ENCODE measurements around the gene ATP2C2.

ATP2C2 gene

DNA sequence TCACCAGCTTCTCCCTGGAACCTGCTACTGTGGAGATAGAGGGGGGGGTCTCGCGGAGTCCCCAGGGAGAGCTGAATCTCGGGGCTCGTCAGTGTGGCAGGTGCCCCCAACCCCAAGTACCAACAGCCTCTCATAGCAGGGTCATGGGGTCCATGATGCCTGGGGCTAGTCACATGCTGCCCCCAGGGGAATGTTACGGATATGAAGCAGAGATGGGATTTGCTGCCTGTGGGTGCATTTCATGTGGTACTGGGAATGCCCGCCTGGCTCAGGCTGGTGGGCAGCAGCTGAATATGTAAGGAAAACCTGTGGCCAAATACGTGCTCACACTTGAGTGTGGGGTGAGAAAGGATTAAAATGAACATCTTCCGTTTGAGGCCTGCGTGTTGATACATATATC is 86.7 kb downstream of the ATP2C2 start:
- DNase-seq = no peak

DNA sequence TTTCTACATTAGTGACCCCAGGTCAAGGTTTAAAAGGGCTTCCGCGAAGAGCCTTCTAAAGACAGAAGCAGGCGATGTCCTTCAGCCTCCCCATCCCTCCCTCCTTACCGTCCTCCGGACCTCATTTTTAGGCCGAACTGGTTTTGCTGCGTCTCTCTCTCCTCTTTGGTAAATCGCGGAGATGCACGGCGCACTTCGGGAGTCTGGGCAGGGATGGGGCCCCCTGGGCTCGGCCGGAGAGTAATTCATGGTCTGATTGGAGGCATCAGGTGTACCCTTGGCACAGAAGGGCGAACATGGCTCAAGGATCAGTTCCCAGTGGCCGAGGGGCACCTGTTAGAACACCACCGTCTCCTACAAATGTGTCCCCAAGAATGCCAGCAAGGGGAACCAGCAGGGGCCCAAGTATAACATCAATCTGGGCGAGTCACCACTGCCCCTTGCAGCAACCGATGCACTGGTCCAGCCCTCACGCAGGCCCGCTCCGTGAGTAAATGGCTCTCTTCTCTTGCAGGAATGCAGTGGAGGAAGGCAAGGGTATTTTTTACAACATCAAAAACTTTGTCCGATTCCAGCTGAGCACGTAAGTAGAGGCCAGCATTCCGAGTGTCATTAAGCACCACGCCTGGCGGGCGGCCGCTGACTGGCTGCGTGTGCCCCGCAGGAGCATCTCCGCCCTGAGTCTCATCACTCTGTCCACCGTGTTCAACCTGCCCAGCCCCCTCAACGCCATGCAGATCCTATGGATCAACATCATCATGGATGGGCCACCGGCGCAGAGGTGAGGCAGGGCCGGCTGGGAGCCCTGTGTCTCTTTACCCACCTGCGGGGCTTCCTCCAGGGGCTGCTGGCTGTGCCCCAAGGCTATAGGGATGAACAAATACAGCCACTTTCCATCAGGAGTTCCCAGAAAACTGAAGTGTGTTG is 90.5 kb downstream of the ATP2C2 start:
- no peak for DNase-seq

DNA sequence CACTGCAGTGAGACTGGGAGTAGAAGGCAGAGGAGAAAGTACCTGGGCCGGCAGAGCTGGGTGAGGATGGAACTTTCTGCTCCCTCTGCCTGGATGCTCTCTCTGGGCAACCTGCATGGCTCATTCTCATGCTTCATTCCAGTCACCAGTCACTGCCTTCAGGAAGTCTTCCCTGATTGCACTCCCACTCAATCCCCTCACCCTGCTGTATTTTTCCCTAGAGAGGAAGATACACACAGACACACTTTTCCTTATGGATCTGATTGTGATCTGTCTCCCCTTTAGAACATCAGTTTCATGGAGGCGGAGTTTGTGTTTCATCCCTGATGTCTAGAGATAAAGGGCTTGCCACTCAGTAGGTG is 91.2 kb downstream of the ATP2C2 start:
- no peak for DNase-seq

DNA sequence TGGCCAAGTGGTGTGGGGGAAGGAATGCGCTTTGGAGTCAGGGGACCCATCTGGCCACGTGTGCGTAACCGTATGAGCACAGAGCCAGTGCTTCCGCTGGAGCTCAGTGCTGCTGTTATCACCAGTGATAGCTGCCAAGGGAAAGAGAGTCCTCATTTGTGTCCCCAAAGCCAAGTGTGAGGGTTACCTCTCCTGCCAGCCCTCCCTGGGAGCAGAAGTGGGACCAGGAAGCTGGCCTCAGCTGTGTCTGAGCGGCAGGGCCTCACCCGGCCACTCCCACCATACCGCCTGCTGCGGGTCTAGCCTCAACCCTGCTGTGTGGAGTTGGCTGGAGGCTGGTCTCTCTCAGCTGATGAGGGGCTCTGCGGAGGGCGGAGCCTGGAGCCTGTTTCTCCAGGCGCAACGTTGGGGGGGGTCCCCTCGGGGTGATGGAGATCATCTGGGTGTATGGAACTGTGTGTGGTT is 91.6 kb downstream of the ATP2C2 start:
- DNase-seq = no peak

DNA sequence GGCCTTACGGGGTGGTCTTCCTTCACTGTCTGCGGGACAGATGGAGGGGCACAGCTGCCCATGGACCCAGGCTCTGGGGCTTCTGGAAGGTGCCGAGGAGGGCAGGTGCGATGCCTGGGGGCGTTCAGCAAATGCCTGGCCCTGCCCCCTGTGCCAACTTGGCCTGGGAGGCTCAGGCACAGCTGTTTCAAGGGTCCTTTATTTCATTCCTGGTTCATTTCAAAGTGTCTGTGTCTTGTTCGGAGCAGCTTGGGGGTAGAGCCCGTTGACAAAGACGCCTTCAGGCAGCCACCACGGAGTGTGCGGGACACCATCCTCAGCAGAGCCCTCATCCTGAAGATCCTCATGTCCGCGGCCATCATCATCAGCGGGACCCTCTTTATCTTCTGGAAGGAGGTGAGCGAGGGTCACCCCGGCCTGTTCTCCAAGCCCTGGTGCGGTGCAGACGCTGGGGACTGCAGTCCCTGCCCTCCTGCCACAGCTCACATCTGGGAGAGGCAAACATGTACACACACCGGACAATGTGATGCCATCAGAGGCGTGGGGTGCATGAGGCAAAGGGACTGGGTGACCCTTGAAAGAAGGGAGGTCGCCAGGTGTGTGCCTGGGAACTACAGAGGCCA is 92.2 kb downstream of the ATP2C2 start:
- no peak for DNase-seq

DNA sequence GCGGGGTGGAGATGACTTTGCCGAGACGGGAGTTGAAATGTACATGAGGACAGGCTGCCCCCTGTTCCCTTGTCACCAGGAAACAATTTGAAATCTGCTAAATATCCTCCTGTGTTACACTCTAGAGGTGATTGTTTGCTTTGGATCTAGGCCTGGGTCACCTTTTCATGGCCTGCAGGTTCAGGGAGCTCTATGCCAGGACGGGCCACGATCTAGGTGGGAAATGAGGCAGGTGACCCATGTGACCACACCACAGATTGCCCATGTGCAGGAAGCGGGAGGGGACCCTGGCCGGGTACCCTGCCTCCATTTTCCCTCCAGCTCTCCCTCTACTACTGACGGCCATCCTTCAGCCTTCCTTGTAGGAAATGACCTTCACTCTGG is 92.7 kb downstream of the ATP2C2 start:
- no peak for DNase-seq

DNA sequence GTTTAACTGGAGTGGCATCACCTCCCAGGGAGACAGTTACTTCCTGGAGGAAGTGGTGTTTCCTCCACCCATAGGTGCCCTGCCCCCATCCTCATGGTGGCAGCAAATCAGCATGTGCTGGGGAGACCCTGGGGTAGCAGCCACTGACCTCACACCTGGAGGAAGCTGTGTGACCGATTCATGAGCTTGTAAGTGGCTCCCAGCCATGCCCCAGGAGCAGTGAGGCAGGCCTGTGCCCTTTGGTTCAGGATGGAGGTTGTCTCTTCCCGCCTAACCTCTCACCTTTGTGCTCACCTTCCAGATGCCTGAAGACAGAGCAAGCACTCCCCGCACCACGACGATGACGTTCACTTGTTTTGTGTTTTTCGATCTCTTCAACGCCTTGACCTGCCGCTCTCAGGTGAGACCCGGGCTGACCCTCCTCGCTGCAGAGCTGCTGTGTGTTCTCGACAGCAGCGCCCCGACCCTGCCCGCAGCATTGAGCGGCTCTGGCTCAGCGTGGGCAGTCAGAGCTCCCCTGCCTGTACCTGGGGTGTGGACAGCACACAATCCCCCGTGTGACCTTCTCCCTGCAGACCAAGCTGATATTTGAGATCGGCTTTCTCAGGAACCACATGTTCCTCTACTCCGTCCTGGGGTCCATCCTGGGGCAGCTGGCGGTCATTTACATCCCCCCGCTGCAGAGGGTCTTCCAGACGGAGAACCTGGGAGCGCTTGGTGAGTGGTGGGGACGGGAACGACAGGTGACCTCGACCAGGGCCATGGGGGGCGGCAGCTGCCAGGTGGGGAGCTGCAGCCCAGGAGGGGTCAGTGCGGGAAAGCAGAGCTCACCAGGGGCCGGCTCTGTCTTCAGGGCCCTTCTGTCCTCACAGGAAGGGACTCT is 93.3 kb downstream of the ATP2C2 start:
- DNase-seq = no peak

DNA sequence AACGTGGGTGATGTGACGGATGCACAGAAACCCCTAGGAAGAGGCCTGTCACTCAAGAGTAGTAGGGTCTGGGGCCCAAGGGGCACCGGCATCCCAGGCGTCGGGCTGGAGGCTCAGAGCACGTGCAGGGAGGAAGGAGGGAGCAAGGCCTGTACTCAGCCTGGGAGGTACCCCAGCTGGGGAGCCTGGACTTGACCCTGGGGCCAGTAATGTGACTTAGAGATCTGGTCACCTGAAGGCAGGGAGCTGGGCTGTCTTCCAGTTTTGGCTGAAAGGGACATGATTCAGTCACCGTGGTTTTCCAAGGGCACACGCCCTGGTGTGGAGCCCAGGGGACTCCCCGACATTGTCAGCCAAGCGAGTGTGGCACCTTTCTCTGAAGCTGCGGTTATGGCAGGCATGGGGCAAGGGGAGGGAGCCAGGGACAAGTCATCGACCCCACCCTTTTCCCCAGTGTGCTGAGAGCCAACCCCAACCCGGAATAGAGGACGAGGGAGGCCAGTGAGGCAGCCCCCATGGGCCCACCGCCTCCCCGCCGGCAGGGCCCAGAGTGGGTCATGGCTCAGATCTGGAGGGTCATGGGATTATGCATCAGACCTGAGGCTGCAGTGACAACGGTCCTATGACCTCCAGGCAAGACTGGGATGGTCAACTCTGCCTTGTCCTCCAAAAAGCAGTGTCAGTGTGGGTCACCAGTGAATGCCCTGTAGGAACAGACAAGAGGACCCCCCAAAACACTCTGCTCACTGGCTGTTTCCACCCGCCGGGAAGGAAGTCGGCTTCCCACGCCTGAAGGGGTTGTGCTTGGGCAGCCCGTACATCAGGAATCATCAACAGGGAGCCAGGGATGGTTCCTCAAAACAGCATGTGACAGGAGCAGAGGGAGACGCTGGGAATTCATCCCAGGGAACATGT is 94.2 kb downstream of the ATP2C2 start:
- DNase-seq = no peak

DNA sequence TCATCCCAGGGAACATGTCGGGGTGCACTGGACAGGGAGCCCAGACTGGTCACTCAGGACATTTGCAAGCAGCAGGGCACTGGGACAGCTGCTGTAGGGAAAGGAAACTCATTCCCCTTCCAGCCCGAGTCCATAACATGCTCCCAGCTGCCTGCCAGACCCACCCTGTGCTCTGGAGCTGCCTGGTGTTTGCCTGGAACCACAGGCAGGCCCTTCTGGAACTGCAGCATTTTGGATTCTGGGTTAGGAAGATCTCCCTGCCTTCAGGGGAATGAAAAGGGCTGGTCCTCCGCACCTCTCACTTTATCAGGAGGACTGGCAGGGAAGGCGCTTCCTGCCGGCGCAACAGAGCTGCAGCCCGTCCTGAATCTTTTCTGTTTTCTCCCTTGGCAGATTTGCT is 94.9 kb downstream of the ATP2C2 start:
- DNase-seq = no peak

DNA sequence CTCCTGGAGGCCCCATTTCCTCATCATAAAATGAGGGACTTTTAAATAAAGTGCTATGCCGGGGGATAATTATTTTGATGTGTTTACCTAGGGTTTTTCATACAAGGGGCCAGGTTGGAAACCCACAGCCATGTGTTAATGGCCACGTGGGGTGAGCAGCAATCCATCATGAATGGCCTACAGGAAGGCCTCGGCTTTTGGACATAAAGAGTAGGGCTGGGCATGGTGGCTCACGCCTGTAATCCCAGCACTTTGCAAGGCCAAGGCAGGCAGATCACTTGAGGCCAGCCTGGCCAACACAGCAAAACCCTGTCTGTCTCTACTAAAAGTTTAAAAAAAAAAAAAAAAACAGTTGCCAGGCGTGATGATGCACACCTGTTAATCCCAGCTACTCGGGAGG is 95.8 kb downstream of the ATP2C2 start:
- DNase-seq = no peak

DNA sequence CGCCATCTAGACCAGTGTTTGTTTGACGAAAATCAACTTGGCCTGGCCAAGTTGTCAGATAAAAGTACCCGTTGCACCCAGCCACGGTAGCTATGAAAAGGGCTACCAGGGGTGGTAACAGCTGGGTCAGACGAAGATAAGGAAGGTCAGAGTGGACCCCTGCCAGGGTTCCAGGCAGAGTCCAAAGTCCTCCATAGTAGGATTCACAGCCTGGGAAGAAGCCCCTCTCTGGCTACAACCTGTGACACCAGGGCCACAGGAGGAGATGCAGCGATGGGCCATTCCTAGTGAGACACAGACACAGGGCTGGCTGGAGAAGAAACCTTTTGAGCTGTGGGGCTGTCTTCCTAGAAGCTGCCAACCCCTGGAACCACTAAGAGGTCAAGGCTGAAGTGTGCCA is 96.8 kb downstream of the ATP2C2 start:
- DNase-seq = no peak

DNA sequence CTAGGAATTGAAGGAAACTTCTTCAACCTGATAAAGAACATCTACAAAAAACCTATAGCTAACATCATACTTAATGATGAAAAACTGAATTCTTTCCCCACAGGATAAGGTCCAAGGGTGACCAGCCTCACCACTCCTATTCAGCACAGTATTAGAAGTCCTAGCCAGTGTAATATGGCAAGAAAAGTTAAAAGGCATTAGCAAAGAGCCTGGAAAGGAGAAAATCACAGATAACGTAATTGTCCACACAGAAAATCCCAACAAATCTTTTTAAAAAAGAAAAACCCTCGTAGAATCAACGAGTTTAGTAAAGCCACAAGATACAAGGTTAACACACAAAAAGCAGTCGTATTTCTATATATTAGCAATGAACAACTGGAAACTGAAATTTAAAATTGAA is 98.4 kb downstream of the ATP2C2 start:
- no peak for DNase-seq

DNA sequence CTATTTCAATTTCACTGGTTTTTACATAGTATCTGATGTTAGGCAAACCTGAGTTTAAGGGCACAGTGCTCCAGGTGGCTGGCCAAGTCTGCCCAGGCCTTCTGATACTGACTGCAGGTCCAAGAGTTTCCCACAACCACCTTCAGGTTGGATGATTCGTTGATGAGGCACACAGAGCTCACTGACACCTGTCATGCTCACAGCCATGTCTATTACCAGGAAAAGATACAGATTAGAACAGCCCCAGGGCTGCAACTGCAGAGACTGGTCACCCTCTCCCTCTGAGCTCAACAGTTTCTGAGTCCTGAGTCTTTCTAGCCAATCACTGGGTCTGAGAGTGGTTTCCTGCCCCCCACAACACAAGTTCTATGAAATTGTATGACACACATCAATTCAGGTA is 98.9 kb downstream of the ATP2C2 start:
- no peak for DNase-seq

DNA sequence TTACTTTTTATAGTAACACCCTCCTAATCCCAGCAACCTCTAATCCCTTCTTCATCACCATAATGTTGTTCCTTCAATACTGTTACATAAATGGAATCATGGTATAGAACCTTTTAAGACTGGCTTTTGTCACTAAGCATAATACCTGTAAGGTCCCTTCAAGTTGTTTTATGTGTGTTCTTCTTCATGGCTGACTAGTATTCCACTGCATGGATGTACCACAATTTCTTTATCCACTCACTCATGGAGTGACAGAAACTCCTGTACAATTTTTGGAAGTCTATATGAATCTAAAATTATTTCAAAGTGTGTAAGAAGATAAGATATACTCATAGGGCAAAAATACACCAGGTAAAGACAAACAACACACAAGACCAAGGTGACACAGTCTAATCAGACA is 99.4 kb downstream of the ATP2C2 start:
- DNase-seq = no peak

DNA sequence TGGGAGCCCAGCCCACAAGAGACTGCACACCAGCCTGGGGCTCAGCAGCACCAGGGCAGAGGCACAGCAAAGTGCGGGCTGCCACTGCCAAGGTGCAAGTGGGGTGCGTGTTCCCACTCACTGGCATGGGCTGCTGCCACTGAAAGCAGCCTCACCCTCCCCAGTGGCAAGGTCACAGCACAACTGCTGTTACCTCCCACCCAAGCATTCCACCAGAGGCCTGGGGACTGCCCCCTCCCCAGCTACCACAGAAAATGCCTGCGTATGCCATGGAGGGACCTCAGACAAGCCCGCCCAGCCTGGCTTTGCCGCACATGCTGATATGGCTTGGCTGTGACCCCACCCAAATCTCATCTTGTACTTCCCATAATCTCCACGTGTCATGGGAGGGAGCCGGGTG is 103.0 kb downstream of the ATP2C2 start:
- DNase-seq = no peak

DNA sequence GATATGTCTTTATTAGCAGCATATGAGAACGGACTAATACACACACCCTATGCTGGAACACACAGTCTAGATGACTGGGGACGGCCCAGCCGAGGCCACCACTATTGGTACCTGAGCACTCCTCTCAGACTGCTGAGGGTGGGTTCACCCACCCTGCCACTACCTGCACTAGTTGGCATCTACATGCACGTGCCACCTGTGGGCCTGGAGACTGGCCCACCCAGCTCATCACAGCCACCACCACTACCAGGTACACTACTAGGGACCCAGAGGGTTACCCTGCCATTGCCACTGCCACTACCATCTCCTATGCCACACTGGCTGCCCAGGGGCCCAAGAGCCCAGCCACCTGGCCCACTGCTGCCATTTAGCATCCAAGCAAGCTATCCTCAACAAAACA is 103.6 kb downstream of the ATP2C2 start:
- no peak for DNase-seq

DNA sequence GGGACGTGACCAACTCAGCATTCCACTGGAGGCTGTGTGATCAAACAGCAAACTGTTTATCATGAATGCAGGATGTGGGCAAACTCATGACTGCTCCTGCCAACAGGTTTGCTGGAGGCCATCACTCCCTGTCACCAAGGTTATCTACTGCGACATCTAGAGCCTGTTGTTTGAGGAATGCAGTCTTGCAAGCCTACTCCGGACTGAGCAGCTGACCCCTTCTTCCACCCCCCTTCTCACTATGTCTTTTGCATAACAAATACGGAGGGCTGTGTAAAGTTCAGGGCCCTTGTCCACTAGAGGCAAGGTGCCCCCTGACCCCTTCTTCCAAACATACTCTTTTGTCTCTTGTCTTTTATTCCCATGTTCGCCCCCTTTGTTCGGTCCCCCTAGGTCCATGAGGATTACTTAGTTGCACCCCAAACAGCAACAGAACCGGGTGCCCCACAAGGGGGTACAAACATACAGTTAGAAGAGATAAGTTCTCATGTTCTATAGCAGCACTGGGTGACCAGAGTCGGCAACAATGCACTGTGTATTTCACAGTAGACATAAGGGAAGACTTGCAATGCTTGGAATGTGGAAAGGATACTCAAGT is 107.4 kb downstream of the ATP2C2 start:
- DNase-seq = no peak

DNA sequence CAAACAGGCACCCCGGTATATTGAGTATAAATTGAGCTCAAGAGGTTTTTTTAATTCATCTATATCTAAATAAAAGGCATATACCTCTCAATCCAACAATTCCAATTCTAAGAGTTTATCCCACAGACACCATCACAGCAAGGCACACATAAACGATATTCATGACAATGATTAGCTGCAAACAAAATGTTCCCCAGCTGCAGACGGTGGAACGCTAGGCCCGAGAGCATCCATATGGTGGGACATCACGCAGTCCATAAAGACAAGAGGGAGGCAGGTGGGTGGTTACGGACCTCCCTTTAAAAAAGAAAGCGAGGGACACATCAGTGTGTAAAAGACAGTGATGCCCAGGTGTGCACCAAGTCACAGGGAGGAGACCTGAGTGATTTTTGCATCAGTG is 108.1 kb downstream of the ATP2C2 start:
- DNase-seq = no peak

DNA sequence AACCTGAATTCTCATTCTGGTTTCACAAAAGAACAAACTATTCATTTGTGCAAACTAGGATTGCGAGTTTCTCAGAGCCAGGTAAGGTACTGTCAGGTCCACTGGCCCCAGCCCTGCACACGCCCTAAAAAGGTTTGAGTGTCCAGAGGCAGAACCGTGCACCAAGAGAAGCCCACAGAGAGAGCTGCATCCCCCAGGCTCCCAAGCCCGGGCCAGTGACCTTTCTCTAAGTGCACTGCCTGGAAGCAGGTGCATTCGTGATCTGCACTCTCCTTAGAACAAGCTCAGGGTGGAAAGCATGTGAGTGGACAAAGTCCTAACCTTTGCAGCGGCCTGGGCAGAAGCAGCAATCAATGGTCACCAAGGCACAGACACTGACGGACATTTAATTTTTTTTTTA is 109.3 kb downstream of the ATP2C2 start:
- DNase-seq = no peak

DNA sequence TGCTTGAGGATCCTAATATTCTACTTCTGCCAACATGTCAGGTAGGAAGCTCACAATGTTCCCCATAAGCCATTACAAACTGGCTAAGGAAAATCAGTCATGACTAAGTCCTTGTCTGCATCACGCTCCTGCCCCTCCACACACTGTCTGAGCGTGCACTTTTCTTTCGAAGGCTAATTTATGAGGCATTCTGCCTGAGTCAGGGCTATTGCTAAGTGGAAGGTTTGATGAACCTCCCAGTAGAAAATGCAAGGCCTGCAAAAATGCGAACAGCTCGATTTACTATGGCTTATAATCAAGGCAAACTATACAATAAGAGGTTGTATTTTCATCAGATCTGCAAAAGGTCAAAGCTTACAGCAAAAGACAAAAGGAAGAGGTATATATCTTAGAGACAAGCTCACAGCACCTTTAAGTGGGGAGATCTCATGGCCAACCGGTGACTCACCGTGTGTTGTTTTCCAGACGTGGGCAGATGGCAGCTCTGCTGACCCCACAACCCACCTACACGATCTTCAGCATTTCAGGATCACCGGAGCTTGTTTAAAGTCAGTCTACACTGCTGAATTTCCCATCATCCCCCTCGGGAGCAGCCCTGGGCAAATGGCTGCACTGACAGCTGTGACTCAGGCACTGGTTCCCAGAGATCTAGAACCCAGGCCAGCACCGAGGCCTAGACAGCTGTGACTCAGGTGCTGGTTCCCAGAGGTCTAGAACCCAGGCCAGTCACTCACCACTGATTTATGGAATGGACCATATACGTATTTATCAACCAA is 110.0 kb downstream of the ATP2C2 start:
- DNase-seq = no peak
